ENCODE data around the gene SS18L1.
A peak's percentile ranks its signal among the peaks of the same experiment; 100 is the strongest.

The SS18L1 gene

GRCh38 chr20:62143081-62143956, at the start of gene SS18L1, which contains the start of gene PSMA7:
Gene SS18L1 (plus strand): TSS chr20:62143769. CDS start chr20:62143821, 52 bp downstream.
Gene PSMA7 (minus strand): TSS chr20:62143394. CDS start chr20:62143303, 91 bp downstream.
- peak; percentile 92 for DNase-seq (ENCODE audit: low spot score)
- POLR2A ChIA-PET (ENCODE audit: low non-redundant PET): interaction anchor here (0.5 to 0.7 kb wide), 2 partner anchors 19 to 28 kb away, joined by 3 to 5 read pairs; no protein-coding TSS in a partner anchor
- no peak for TF ChIP-seq CTCF (conservative IDR thresholded peaks at IDR 0.05; ENCODE audit: low read depth)
- H3K27ac ChIP-seq: peak within 1 kb of the TSS; percentile 91
- CTCF ChIA-PET: interaction anchor here (0.6 to 1.4 kb wide), 2 partner anchors 77 to 256 kb away, joined by 3 to 4 read pairs; partner anchors contain the start of gene TAF4

- POLR2A ChIA-PET (ENCODE audit: low non-redundant PET): no interaction called here
- DNase-seq (ENCODE audit: low spot score): no peak
Observed at GRCh38 chr20:62096421-62097380, 46.9 kb upstream of the SS18L1 start.

GRCh38 chr20:62097881-62098407, 45.6 kb upstream of the SS18L1 start:
- no peak for DNase-seq (ENCODE audit: low spot score)
- H3K27ac ChIP-seq: no peak overlapping the region
- ChIA-PET POLR2A (ENCODE audit: low non-redundant PET) (no interaction called here), CTCF (no interaction called here)
- no peak for TF ChIP-seq CTCF (conservative IDR thresholded peaks at IDR 0.05; ENCODE audit: low read depth)

More at GRCh38 chr20:62096421-62097380, 46.9 kb upstream of the SS18L1 start:
- no peak overlapping the region for H3K27ac ChIP-seq
- CTCF ChIA-PET: no interaction called here
- no peak for TF ChIP-seq CTCF (conservative IDR thresholded peaks at IDR 0.05; ENCODE audit: low read depth)

GRCh38 chr20:62101078-62101477, 42.5 kb upstream of the SS18L1 start:
- H3K27ac ChIP-seq: no peak overlapping the region
- TF ChIP-seq CTCF (conservative IDR thresholded peaks at IDR 0.05; ENCODE audit: low read depth): no peak
- no peak for DNase-seq (ENCODE audit: low spot score)
- ChIA-PET CTCF (no interaction called here), POLR2A (ENCODE audit: low non-redundant PET) (no interaction called here)

- CTCF ChIA-PET: interaction anchor here (0.6 to 1.6 kb wide), 3 partner anchors 15 to 396 kb away, joined by 3 to 6 read pairs (median 3); no protein-coding TSS in a partner anchor
- no peak overlapping the region for H3K27ac ChIP-seq
- POLR2A ChIA-PET (ENCODE audit: low non-redundant PET): no interaction called here
- DNase-seq (ENCODE audit: low spot score): no peak
- TF ChIP-seq CTCF (conservative IDR thresholded peaks at IDR 0.05; ENCODE audit: low read depth): no peak
Observed at GRCh38 chr20:62103508-62104233, 39.9 kb upstream of the SS18L1 start.

Measured in RWPE1 (cell line).